ENCODE measurements around the gene CEP164. TPM values are rescaled to one million over a fixed set of nuclear protein-coding genes. Genes with fewer than 3 reads are reported as not detected.

Gene CEP164
- total RNA-seq, 1 donor from 2014 or later = 40.1 TPM

GRCh38 chr11:117442049-117442868 lies 114.6 kb downstream of the CEP164 start:
- Mint-ChIP-seq H3K4me3 (ENCODE audit: unreplicated experiment) (no peak overlapping the region), H3K36me3 (ENCODE audit: unreplicated experiment) (no peaks in the 10 kb centered on the region), H3K4me1 (ENCODE audit: unreplicated experiment) (no peaks in the 10 kb centered on the region), H3K9me3 (ENCODE audit: unreplicated experiment) (no peaks in the 10 kb centered on the region), H3K27ac (ENCODE audit: unreplicated experiment) (no peak overlapping the region), H3K27me3 (ENCODE audit: unreplicated experiment) (peaks cover 42% of the 10 kb centered on the region)
- DNase-seq (ENCODE audit: extremely low spot score, unreplicated experiment) = no peak
- TF ChIP-seq CTCF (IDR thresholded peaks at IDR 0.05) = no peak

DNA sequence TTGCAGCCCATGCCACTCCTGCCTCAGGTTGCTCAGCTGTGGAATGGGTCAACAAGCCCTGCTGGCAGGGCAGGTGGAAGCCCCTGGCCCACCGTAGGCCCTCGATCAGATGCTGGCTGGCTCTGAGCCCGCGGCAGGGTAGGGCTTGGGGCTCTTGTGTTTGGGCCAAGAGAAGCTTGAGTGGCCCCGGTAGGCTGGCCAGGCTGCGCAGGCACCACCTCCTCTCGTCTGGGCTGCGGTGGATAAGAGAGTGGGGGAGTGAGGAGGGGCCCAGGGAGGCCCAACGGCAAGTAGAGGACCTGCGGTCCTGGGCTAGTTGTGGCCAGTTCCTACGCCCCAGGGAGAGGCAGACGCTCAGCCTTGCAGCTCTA lies 115.2 kb downstream of the CEP164 start:
- Mint-ChIP-seq H3K4me3 (ENCODE audit: unreplicated experiment) (no peak overlapping the region), H3K27me3 (ENCODE audit: unreplicated experiment) (peaks cover 42% of the 10 kb centered on the region), H3K9me3 (ENCODE audit: unreplicated experiment) (no peaks in the 10 kb centered on the region), H3K27ac (ENCODE audit: unreplicated experiment) (no peak overlapping the region), H3K4me1 (ENCODE audit: unreplicated experiment) (no peaks in the 10 kb centered on the region), H3K36me3 (ENCODE audit: unreplicated experiment) (no peaks in the 10 kb centered on the region)
- DNase-seq (ENCODE audit: extremely low spot score, unreplicated experiment) = no peak
- TF ChIP-seq CTCF (IDR thresholded peaks at IDR 0.05) = no peak

DNA sequence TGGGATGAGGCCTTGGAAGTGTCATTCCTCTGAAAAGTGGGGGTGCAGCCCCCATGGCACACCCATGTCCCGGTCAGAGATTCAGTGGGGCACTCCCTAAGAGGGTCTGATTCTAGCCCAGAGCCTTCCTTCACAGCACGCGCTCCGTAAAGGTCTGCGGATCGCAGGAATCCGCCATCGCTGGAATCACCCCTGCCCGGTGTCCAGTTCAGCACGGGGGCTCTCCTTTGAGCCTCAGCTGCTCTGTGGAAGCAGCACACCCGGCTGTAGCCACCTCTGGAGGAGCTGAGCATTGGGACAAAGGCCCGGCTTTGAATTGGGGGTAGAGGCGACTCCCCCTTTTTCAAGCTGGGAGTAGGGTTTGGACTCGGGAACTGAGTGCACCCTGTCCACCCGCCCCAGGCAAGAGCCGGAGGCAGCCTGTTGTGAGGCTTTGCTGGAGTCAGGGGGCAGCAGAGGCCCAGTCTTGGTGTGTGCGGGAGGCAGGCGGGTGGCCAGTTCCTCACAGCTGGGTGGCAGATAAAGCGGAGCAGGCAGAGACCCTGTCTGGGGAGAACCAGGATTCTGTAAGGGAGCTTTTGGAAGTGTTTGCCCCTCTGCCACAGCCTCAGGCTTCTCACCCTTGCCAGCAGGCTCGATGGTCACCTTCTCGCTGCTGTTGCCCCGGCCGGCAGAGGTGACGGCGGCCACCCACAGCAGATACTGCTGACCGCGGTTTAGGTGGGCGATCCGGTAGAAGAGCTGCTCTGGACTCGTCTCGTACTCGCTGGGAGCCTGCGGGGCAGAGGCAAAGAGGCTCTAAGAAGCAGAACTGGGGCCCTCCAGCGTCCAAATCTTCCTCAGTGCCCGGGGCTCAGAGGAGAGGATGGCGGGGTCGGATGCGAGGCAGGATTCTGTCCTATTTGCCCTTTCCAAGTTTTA lies 115.9 kb downstream of the CEP164 start:
- DNase-seq (ENCODE audit: extremely low spot score, unreplicated experiment) = no peak
- H3K4me1 Mint-ChIP-seq (ENCODE audit: unreplicated experiment) = no peaks in the 10 kb centered on the region
- no peaks in the 10 kb centered on the region for H3K36me3 Mint-ChIP-seq (ENCODE audit: unreplicated experiment)
- peak; percentile 29 for TF ChIP-seq CTCF (IDR thresholded peaks at IDR 0.05)
- H3K9me3 Mint-ChIP-seq (ENCODE audit: unreplicated experiment) = no peaks in the 10 kb centered on the region
- H3K4me3 Mint-ChIP-seq (ENCODE audit: unreplicated experiment) = no peak overlapping the region
- peaks cover 44% of the 10 kb centered on the region for H3K27me3 Mint-ChIP-seq (ENCODE audit: unreplicated experiment)
- no peak overlapping the region for H3K27ac Mint-ChIP-seq (ENCODE audit: unreplicated experiment)

DNA sequence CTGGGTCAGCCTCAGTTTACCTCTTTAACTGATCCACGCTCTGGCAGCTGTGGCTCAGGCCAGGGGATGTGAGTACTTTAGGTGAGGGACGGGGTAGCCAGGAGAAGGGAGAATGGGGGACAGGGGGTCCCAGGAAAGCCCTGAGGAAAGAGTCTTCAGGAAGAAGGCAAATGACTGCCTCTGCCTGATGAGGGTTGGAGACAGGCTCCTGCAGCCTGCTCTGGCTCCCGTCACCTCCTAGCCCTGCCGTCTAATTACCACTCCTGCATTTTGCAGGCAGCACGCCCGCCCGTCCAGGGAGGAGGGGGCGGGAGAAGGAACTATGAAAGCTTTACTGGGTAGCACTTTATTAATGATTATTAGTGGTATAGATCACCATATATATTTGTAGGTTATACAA lies 116.6 kb downstream of the CEP164 start:
- H3K4me3 Mint-ChIP-seq (ENCODE audit: unreplicated experiment) = no peak overlapping the region
- H3K36me3 Mint-ChIP-seq (ENCODE audit: unreplicated experiment) = no peaks in the 10 kb centered on the region
- H3K27ac Mint-ChIP-seq (ENCODE audit: unreplicated experiment) = no peak overlapping the region
- H3K4me1 Mint-ChIP-seq (ENCODE audit: unreplicated experiment) = no peaks in the 10 kb centered on the region
- DNase-seq (ENCODE audit: extremely low spot score, unreplicated experiment) = no peak
- no peak for TF ChIP-seq CTCF (IDR thresholded peaks at IDR 0.05)
- no peaks in the 10 kb centered on the region for H3K9me3 Mint-ChIP-seq (ENCODE audit: unreplicated experiment)
- H3K27me3 Mint-ChIP-seq (ENCODE audit: unreplicated experiment) = peaks cover 41% of the 10 kb centered on the region
